ENCODE results near the gene RUNX1. TPM values are rescaled to one million over a fixed set of nuclear protein-coding genes. Genes with fewer than 3 reads are reported as not detected.

RUNX1 gene
- total and polyA plus RNA-seq, 10 donors: 4.8 to 70.0 (median 43.6) TPM

GRCh38 chr21:34923202-34923601 is 125.9 kb downstream of the RUNX1 start:
- H3K36me3 ChIP-seq: no peaks in the 10 kb centered on the region

DNA sequence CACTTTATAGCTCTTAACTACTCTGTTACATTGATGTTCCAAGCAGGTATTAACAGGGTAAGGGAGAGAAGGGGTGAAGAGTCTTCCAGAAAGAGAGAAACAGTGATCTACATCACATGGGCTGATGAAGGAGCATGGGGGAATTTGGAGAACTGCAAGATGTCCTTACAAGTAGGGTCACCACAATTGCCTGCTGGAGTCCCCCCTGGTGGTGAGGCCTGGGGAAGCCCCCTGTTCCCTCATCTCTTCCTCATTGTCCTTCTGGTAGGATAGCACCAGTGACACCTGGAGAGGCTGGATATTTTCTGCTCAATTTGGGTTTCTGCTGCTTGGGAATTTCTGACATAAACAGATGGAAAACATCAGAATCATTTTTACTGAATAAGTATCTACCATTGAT is 126.6 kb downstream of the RUNX1 start:
- no peak overlapping the region for H3K27ac ChIP-seq
- no peaks in the 10 kb centered on the region for H3K36me3 ChIP-seq
- TF ChIP-seq, protein P1, sequence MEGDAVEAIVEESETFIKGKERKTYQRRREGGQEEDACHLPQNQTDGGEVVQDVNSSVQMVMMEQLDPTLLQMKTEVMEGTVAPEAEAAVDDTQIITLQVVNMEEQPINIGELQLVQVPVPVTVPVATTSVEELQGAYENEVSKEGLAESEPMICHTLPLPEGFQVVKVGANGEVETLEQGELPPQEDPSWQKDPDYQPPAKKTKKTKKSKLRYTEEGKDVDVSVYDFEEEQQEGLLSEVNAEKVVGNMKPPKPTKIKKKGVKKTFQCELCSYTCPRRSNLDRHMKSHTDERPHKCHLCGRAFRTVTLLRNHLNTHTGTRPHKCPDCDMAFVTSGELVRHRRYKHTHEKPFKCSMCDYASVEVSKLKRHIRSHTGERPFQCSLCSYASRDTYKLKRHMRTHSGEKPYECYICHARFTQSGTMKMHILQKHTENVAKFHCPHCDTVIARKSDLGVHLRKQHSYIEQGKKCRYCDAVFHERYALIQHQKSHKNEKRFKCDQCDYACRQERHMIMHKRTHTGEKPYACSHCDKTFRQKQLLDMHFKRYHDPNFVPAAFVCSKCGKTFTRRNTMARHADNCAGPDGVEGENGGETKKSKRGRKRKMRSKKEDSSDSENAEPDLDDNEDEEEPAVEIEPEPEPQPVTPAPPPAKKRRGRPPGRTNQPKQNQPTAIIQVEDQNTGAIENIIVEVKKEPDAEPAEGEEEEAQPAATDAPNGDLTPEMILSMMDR (IDR thresholded peaks at IDR 0.05 in 8 of 11, conservative IDR thresholded peaks at IDR 0.05 in 3 of 11): no peak
- no peak for TF ChIP-seq POLR2AphosphoS5 (IDR thresholded peaks at IDR 0.05)
- TF ChIP-seq POLR2A (IDR thresholded peaks at IDR 0.05): no peak
- intact Hi-C loops (cut with DNase I; ENCODE audit: low total_unique reads): no loop called here
- no peak for DNase-seq
- no peaks in the 10 kb centered on the region for H3K27me3 ChIP-seq (replicated peaks in 1 of 7)
- H3K4me1 ChIP-seq: peaks cover 0 to 70% (median 13%) of the 10 kb centered on the region in 6 donors
- H3K4me3 ChIP-seq: no peak overlapping the region
- H3K9me3 ChIP-seq: no peaks in the 10 kb centered on the region

More at GRCh38 chr21:34923202-34923601, 125.9 kb downstream of the RUNX1 start:
- H3K9me3 ChIP-seq: no peaks in the 10 kb centered on the region
- TF ChIP-seq, protein P1 (IDR thresholded peaks at IDR 0.05 in 8 of 11, conservative IDR thresholded peaks at IDR 0.05 in 3 of 11): no peak
- no peak for TF ChIP-seq POLR2AphosphoS5 (IDR thresholded peaks at IDR 0.05)
- TF ChIP-seq POLR2A (IDR thresholded peaks at IDR 0.05): no peak
- 38 to 72% (median 49%) methylated on average over 4 of the region's 4 CpGs for WGBS, 5 donors
- DNase-seq: no peak
- no peaks in the 10 kb centered on the region for H3K27me3 ChIP-seq (replicated peaks in 1 of 7)
- H3K4me1 ChIP-seq: peaks cover 0 to 72% (median 13%) of the 10 kb centered on the region in 6 donors
- no peak overlapping the region for H3K4me3 ChIP-seq
- intact Hi-C loops (cut with DNase I; ENCODE audit: low total_unique reads): no loop called here
- no peak overlapping the region for H3K27ac ChIP-seq

GRCh38 chr21:34921151-34921550 is 128.0 kb downstream of the RUNX1 start:
- intact Hi-C loops (cut with DNase I; ENCODE audit: low total_unique reads): no loop called here
- Histone ChIP-seq H3K27me3 (replicated peaks in 1 of 7) (no peaks in the 10 kb centered on the region), H3K27ac (no peak overlapping the region), H3K4me3 (no peak overlapping the region), H3K36me3 (no peaks in the 10 kb centered on the region), H3K4me1 (peaks cover 0 to 57% (median 9%) of the 10 kb centered on the region in 6 donors), H3K9me3 (no peaks in the 10 kb centered on the region)
- TF ChIP-seq POLR2A (IDR thresholded peaks at IDR 0.05) (no peak), POLR2AphosphoS5 (IDR thresholded peaks at IDR 0.05) (no peak)
- TF ChIP-seq, protein P1 (IDR thresholded peaks at IDR 0.05 in 8 of 11, conservative IDR thresholded peaks at IDR 0.05 in 3 of 11): no peak
- DNase-seq: no peak

DNA sequence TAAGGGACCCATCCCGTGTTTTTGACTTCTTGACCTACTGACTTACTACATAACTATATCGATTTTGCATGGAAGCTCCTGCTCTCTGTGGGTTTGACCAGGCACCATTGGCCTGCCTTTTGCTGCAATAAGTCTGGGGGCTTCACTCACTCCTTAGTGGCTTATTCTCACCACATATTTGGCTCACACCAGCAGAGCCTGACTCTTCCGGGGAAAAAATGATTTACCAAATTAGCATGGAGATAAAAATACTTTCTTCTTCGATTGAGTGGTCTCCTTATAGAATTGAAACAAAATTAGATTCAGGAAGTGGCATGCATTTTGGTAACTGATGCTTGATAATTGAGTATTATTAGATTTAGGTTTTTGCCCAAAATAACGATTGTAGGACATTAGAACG is 129.7 kb downstream of the RUNX1 start:
- Histone ChIP-seq H3K36me3 (peaks cover 0 to 6% (median 0%) of the 10 kb centered on the region in 6 donors), H3K27me3 (replicated peaks in 1 of 7) (no peaks in the 10 kb centered on the region), H3K4me3 (no peak overlapping the region), H3K4me1 (peaks cover 0 to 54% (median 9%) of the 10 kb centered on the region in 6 donors), H3K9me3 (no peaks in the 10 kb centered on the region), H3K27ac (no peak overlapping the region)
- WGBS, 5 donors: 49 to 56% (median 53%) methylated on average over 6 of the region's 6 CpGs
- TF ChIP-seq, protein P1 (IDR thresholded peaks at IDR 0.05 in 8 of 11, conservative IDR thresholded peaks at IDR 0.05 in 3 of 11): no peak
- TF ChIP-seq POLR2A (IDR thresholded peaks at IDR 0.05) (no peak), POLR2AphosphoS5 (IDR thresholded peaks at IDR 0.05) (no peak)
- intact Hi-C loops (cut with DNase I; ENCODE audit: low total_unique reads): no loop called here
- DNase-seq: no peak

Measured in spleen (tissue), 11 donors.